Common myeloid progenitor, CD34-positive (primary cell): ENCODE data around the gene SNN.
A peak's percentile ranks its signal among the peaks of the same experiment; 100 is the strongest.

Experiments
- CTCF ChIA-PET: fragments of 350-600 bp; sonication (Branson Sonifier 250); formaldehyde crosslinking; loops from one replicate; lab custom pipeline; 2021; ENCODE audit warnings: antibody characterized with exemption; lab: Charles Lee
- POLR2A ChIA-PET: fragments of 350-600 bp; sonication (Branson Sonifier 250); formaldehyde crosslinking; loops from one replicate; lab custom pipeline; 2021; ENCODE audit warnings: antibody characterized with exemption; lab: Charles Lee
- DNase-seq, 3 donors: peaks; one replicate each; pipeline versions ENCODE4 v3.0.0 to v3.0.0-alpha.2; 2013
- H3K27ac ChIP-seq, 2 experiments: 1 replicate in 1 of 2; 2 replicates in 1 of 2; pipeline ENCODE4 v1.7.0; 2013; ENCODE audit warnings: inconsistent platforms in 2 of 2, low read length in 2 of 2, mild to moderate bottlenecking in 2 of 2, low read depth in 1 of 2, moderate library complexity in 1 of 2; ENCODE audit not compliant: severe bottlenecking in 2 of 2, insufficient read depth in 1 of 2, poor library complexity in 1 of 2
- H3K27me3 ChIP-seq, 5 experiments: replicated peaks in 2 of 5; 1 replicate in 3 of 5; 2 replicates in 2 of 5; pipeline versions ENCODE4 v1.6.1 to v1.7.0; 2013; ENCODE audit warnings: low read length in 4 of 5, mild to moderate bottlenecking in 2 of 5, moderate library complexity in 2 of 5, inconsistent platforms in 1 of 5; ENCODE audit not compliant: insufficient read depth in 5 of 5, control insufficient read depth in 4 of 5
- H3K36me3 ChIP-seq, 4 experiments: 1 replicate in 2 of 4; 2 replicates in 2 of 4; pipeline versions ENCODE4 v1.6.1 to v1.7.0; 2013; ENCODE audit warnings: low read length in 3 of 4, control low read depth in 1 of 4, mild to moderate bottlenecking in 1 of 4; ENCODE audit not compliant: control insufficient read depth in 4 of 4, insufficient read depth in 4 of 4
- H3K4me1 ChIP-seq, 4 experiments: 1 replicate in 3 of 4; 2 replicates in 1 of 4; pipeline versions ENCODE4 v1.6.1 to v1.7.1; 2013; ENCODE audit warnings: low read length in 3 of 4, mild to moderate bottlenecking in 3 of 4, control low read depth in 1 of 4, inconsistent platforms in 1 of 4, moderate library complexity in 1 of 4; ENCODE audit not compliant: control insufficient read depth in 4 of 4, insufficient read depth in 4 of 4; ENCODE audit errors: control extremely low read depth in 1 of 4
- H3K4me3 ChIP-seq, 7 experiments: 1 replicate in 4 of 7; 2 replicates in 3 of 7; pipeline versions ENCODE4 v1.5.1 to v1.7.0; 2013; ENCODE audit warnings: mild to moderate bottlenecking in 7 of 7, low read length in 6 of 7, moderate library complexity in 6 of 7, inconsistent platforms in 2 of 7, low read depth in 2 of 7, control low read depth in 1 of 7; ENCODE audit not compliant: insufficient read depth in 4 of 7, control insufficient read depth in 1 of 7; ENCODE audit errors: extremely low read depth in 1 of 7
- H3K9me3 ChIP-seq, 5 experiments: 1 replicate in 4 of 5; 2 replicates in 1 of 5; pipeline versions ENCODE4 v1.6.1 to v1.7.1; 2013; ENCODE audit warnings: low read length in 4 of 5, mild to moderate bottlenecking in 2 of 5, inconsistent platforms in 1 of 5, low read depth in 1 of 5, moderate library complexity in 1 of 5; ENCODE audit not compliant: control insufficient read depth in 4 of 5, insufficient read depth in 2 of 5; ENCODE audit errors: control extremely low read depth in 1 of 5
- WGBS: methylation state at CpG from one replicate; pipeline ENCODE4 v1.1.5; 2013; ENCODE audit not compliant: insufficient coverage; 5-methylcytosine and 5-hydroxymethylcytosine counted together

The SNN gene

GRCh38 chr16:11722468-11722808, 54.2 kb downstream of the SNN start:
- Histone ChIP-seq H3K27ac (no peak overlapping the region), H3K36me3 (peaks cover 15 to 50% (median 38%) of the 10 kb centered on the region in 4 experiments), H3K9me3 (no peaks in the 10 kb centered on the region), H3K27me3 (no peaks in the 10 kb centered on the region), H3K4me3 (no peak overlapping the region), H3K4me1 (peaks cover 0 to 11% (median 4%) of the 10 kb centered on the region in 4 experiments)
- CTCF ChIA-PET = interaction anchor here (1.0 to 1.7 kb wide), 4 partner anchors 8 to 22 kb away, joined by 3 to 5 read pairs (median 4); no protein-coding TSS in a partner anchor
- POLR2A ChIA-PET = no interaction called here
- WGBS = 56% methylated on average over 2 of the region's 3 CpGs
- no peak for DNase-seq

GRCh38 chr16:11725457-11725856, 57.2 kb downstream of the SNN start:
- no peak for DNase-seq
- no peak overlapping the region for H3K27ac ChIP-seq
- WGBS = 80% methylated on average over 1 of the region's 1 CpG
- peaks cover 12 to 60% (median 45%) of the 10 kb centered on the region in 4 experiments for H3K36me3 ChIP-seq
- H3K9me3 ChIP-seq = no peaks in the 10 kb centered on the region
- no peak overlapping the region for H3K4me3 ChIP-seq
- peaks cover 2 to 7% (median 5%) of the 10 kb centered on the region in 4 experiments for H3K4me1 ChIP-seq
- H3K27me3 ChIP-seq = no peaks in the 10 kb centered on the region
- ChIA-PET POLR2A (no interaction called here), CTCF (interaction anchor here (1.2 to 2.3 kb wide), 3 partner anchors 9 to 11 kb away, joined by 3 to 7 read pairs (median 4); no protein-coding TSS in a partner anchor)

- H3K36me3 ChIP-seq = peaks cover 8 to 61% (median 45%) of the 10 kb centered on the region in 4 experiments
- no peak overlapping the region for H3K4me3 ChIP-seq
- no peaks in the 10 kb centered on the region for H3K27me3 ChIP-seq
- H3K9me3 ChIP-seq = no peaks in the 10 kb centered on the region
- DNase-seq = no peak
- CTCF ChIA-PET = interaction anchor here (1.4 to 2.3 kb wide), 2 partner anchors 9 to 10 kb away, joined by 3 to 7 read pairs; no protein-coding TSS in a partner anchor
- no peak overlapping the region for H3K27ac ChIP-seq
- POLR2A ChIA-PET = no interaction called here
- peaks cover 2 to 7% (median 5%) of the 10 kb centered on the region in 4 experiments for H3K4me1 ChIP-seq
- 100% methylated on average over 6 of the region's 8 CpGs for WGBS
These were observed 57.8 kb downstream of the SNN start for GRCh38 chr16:11726008-11726407.

GRCh38 chr16:11727796-11728543, 59.7 kb downstream of the SNN start:
- Histone ChIP-seq H3K4me1 (peaks cover 0 to 7% (median 0%) of the 10 kb centered on the region in 4 experiments), H3K27ac (no peak overlapping the region), H3K36me3 (peaks cover 4 to 64% (median 53%) of the 10 kb centered on the region in 4 experiments), H3K27me3 (no peaks in the 10 kb centered on the region), H3K4me3 (no peak overlapping the region), H3K9me3 (no peaks in the 10 kb centered on the region)
- CTCF ChIA-PET = no interaction called here
- DNase-seq = peak in 2 of 3 donors; percentile 43 to 57
- POLR2A ChIA-PET = no interaction called here
- WGBS = 64% methylated on average over 4 of the region's 4 CpGs
